HepG2 (cell line): ENCODE data around the gene CRMP1. TPM values are rescaled to one million over a fixed set of nuclear protein-coding genes. Genes with fewer than 3 reads are reported as not detected.

ENCODE experiments used
- ATAC-seq: fragments of 200-7000 bp; cut with Tn5 transposase; 3 replicates; pipeline ENCODE4 v1.9.1; 2020; ENCODE audit warnings: mild to moderate bottlenecking, moderate library complexity
- BruUV-seq: library from RNA; stranded (reverse); fragments of 400-500 nt; replicated peaks from 2 replicates; lab custom pipeline; 2021; lab: Mats Ljungman, UMichigan
- CTCF ChIA-PET: fragments of 300-600 bp; formaldehyde crosslinking; extraction: SDS; loops from one replicate; lab custom pipeline; 2021; ENCODE audit warnings: low total read pairs, inconsistent platforms, low intra/inter-chr PET ratio; lab: Yijun Ruan, JAX
- POLR2A ChIA-PET: fragments of 350-600 bp; sonication (Branson Sonifier 250); formaldehyde crosslinking; loops from one replicate; lab custom pipeline; 2020; ENCODE audit warnings: antibody characterized with exemption, inconsistent platforms; lab: Yijun Ruan, JAX
- DNase-seq: peaks from one replicate; pipeline ENCODE4 v3.0.0-alpha.2; 2015; ENCODE audit warnings: low spot score
- FAIRE-seq: peaks from 3 replicates; lab custom pipeline; 2011; peaks lifted over from hg19 to GRCh38; lab: Jason Lieb, UNC
- H2AFZ ChIP-seq: one replicate; pipeline ENCODE4 v1.6.1; 2011; ENCODE audit warnings: low read length, inconsistent platforms
- H3K27ac ChIP-seq: fragments of 300-600 bp; 3 replicates; pipeline ENCODE4 v1.8.0; 2011; ENCODE audit warnings: mixed run types, mild to moderate bottlenecking, mixed read lengths, low read length, inconsistent platforms; ENCODE audit not compliant: insufficient read depth; ENCODE audit errors: extremely low read length
- H3K27me3 ChIP-seq, 2 experiments: fragments of 200-600 bp in 1 of 2; 2 replicates in 1 of 2; 3 replicates in 1 of 2; pipeline versions ENCODE4 v1.6.0 to v1.8.0; 2011; ENCODE audit warnings: low read length in 2 of 2, mild to moderate bottlenecking in 2 of 2, moderate library complexity in 2 of 2, inconsistent platforms in 1 of 2; ENCODE audit not compliant: insufficient read depth in 2 of 2, control insufficient read depth in 1 of 2
- H3K36me3 ChIP-seq, 2 experiments: fragments of 200-600 bp in 1 of 2; replicated peaks in 1 of 2; 2 replicates in 1 of 2; 3 replicates in 1 of 2; pipeline versions ENCODE4 v1.5.1 to v1.8.0; 2011; ENCODE audit warnings: low read length in 2 of 2, inconsistent platforms in 1 of 2; ENCODE audit not compliant: insufficient read depth in 2 of 2, control insufficient read depth in 1 of 2
- H3K4me1 ChIP-seq: 2 replicates; pipeline ENCODE4 v1.5.1; 2012; ENCODE audit warnings: low read length, inconsistent platforms; ENCODE audit not compliant: insufficient read depth
- H3K4me2 ChIP-seq: 2 replicates; pipeline ENCODE4 v1.6.0; 2011; ENCODE audit warnings: low read depth, low read length, inconsistent platforms
- H3K4me3 ChIP-seq, 3 experiments: fragments of 200-600 bp in 1 of 3; sonication (generic), shearing (Covaris generic) in 1 of 3; replicated peaks in 1 of 3; 2 replicates each; pipeline ENCODE4 v1.5.1; 2011 to 2016; ENCODE audit warnings: low read length in 3 of 3, inconsistent platforms in 2 of 3, low read depth in 2 of 3, mild to moderate bottlenecking in 2 of 3, control low read depth in 1 of 3, mixed read lengths in 1 of 3; ENCODE audit not compliant: insufficient read depth in 1 of 3
- H3K79me2 ChIP-seq: one replicate; pipeline ENCODE4 v1.6.1; 2011; ENCODE audit warnings: low read length, inconsistent platforms; ENCODE audit not compliant: insufficient read depth
- H3K9ac ChIP-seq: 2 replicates; pipeline ENCODE4 v1.6.0; 2011; ENCODE audit warnings: mild to moderate bottlenecking, low read depth, low read length, inconsistent platforms; ENCODE audit not compliant: insufficient read depth
- H3K9me3 ChIP-seq: 2 replicates; pipeline ENCODE4 v1.5.1; 2012; ENCODE audit warnings: mild to moderate bottlenecking, low read length
- H4K20me1 ChIP-seq: 2 replicates; pipeline ENCODE4 v1.6.0; 2011; ENCODE audit warnings: inconsistent platforms, mild to moderate bottlenecking, low read length, moderate library complexity; ENCODE audit not compliant: insufficient read depth
- FOXO4 ChIP-seq: sonication (generic); formaldehyde crosslinking; conservative IDR thresholded peaks from 2 replicates; pipeline ENCODE4 v1.8.1; 2023; ENCODE audit warnings: missing genetic modification reagents
- GLMP ChIP-seq: sonication (generic); formaldehyde crosslinking; IDR thresholded peaks from 2 replicates; pipeline ENCODE4 v1.9.0; 2021; ENCODE audit warnings: missing genetic modification reagents, mild to moderate bottlenecking, borderline replicate concordance
- NCOA5 ChIP-seq: sonication (generic); formaldehyde crosslinking; IDR thresholded peaks from 2 replicates; pipeline ENCODE4 v1.4.0; 2020; ENCODE audit warnings: missing genetic modification reagents
- PAF1 ChIP-seq: IDR thresholded peaks from 2 replicates; pipeline ENCODE4 v1.6.1; 2016; ENCODE audit warnings: missing genetic modification reagents, missing compliant biosample characterization
- SALL1 ChIP-seq: sonication (generic); formaldehyde crosslinking; IDR thresholded peaks from 2 replicates; pipeline ENCODE4 v1.8.0; 2022; ENCODE audit warnings: mild to moderate bottlenecking, missing genetic modification reagents
- STAG1 ChIP-seq: sonication (generic); formaldehyde crosslinking; IDR thresholded peaks from 2 replicates; pipeline ENCODE4 v1.4.0; 2020; ENCODE audit warnings: missing genetic modification reagents
- SUZ12 ChIP-seq: fragments of 150-350 bp; IDR thresholded peaks from 2 replicates; pipeline ENCODE4 v1.6.1; 2014; ENCODE audit warnings: low read depth, low read length
- WGBS: methylation state at CpG from one replicate; pipeline ENCODE4 v1.1.6; 2017; ENCODE audit warnings: low lambda C conversion rate; 5-methylcytosine and 5-hydroxymethylcytosine counted together
- in situ Hi-C: cut with HindIII; loops from 2 replicates; pipeline ENCODE4 v1.10.0; 2017; ENCODE audit warnings: low pct_unique_long_range_greater_than_20kb; ENCODE audit not compliant: extremely low pct_ligation_motif_present
- intact Hi-C: fragments of 100-400 bp; cut with micrococcal nuclease; formaldehyde crosslinking; loops from one replicate; pipeline ENCODE4 v1.10.0; 2022; ENCODE audit not compliant: unreplicated experiment
- polyA plus RNA-seq, 8 experiments: library from polyadenylated mRNA; depleted of rRNA in 3 of 8; stranded (reverse) in 7 of 8; unstranded in 1 of 8; fragments of >200 nt; fragmentation: Illumina TruSeq in 4 of 8; extraction: Trizol in 4 of 8; gene quantifications; 2 replicates each; pipeline versions ENCODE4 v1.2.1 to v1.2.3, GENCODE V29; 2011 to 2016; ENCODE audit warnings: low read depth in 4 of 8, missing spikeins in 1 of 8, mixed read lengths in 1 of 8; ENCODE audit not compliant: insufficient read depth in 1 of 8
- total RNA-seq, 5 experiments: library from RNA; depleted of rRNA; stranded (reverse); fragments of >200 nt; fragmentation: Illumina TruSeq; extraction: Trizol; gene quantifications; 2 replicates each; pipeline ENCODE4 v1.2.3, GENCODE V29; 2016; ENCODE audit warnings: low read depth in 1 of 5

The CRMP1 gene
- total and polyA plus RNA-seq, 2 of the 13 experiments (the other 11 are each of a cell fraction or from before 2014, with no cell fraction given): not detected

GRCh38 chr4:5899881-5900280 lies 7.0 kb upstream of the CRMP1 start (continued):
- no peak for TF ChIP-seq GLMP
- no peak for TF ChIP-seq SUZ12
- TF ChIP-seq FOXO4 (CRISPR knock-in tag): no peak
- no peak for TF ChIP-seq NCOA5

- 0% methylated on average over 1 of the region's 1 CpG for WGBS
- no peaks in the 10 kb centered on the region for H3K4me1 ChIP-seq
- CTCF ChIA-PET: no interaction called here
- no peak for DNase-seq
- H3K79me2 ChIP-seq: no peaks in the 10 kb centered on the region
- intact Hi-C loops: loop anchor here (5.0 kb wide), 1 partner anchor 283 kb away; no protein-coding TSS in a partner anchor
- H3K4me2 ChIP-seq: no peak overlapping the region
- BruUV-seq: no TSS peak
- FAIRE-seq: no peak
- TF ChIP-seq SALL1 (CRISPR knock-in tag): no peak
- TF ChIP-seq PAF1 (CRISPR knock-in tag): no peak
- no peak for TF ChIP-seq STAG1 (CRISPR knock-in tag)
- H2AFZ ChIP-seq: no peak overlapping the region
- H3K27ac ChIP-seq: no peak overlapping the region
- H3K27me3 ChIP-seq: peaks cover 1 to 39% of the 10 kb centered on the region in 2 experiments; a peak in 3 of 5 replicates
- no peaks in the 10 kb centered on the region for H3K9me3 ChIP-seq
- no peaks in the 10 kb centered on the region for H3K36me3 ChIP-seq
- ATAC-seq: no peak
- H3K9ac ChIP-seq: no peak overlapping the region
- POLR2A ChIA-PET: no interaction called here
- no peak overlapping the region for H3K4me3 ChIP-seq
- in situ Hi-C loops: no loop called here
- H4K20me1 ChIP-seq: no peaks in the 10 kb centered on the region
Observed at GRCh38 chr4:5899396-5899795, 6.5 kb upstream of the CRMP1 start.
